Astrocyte (in vitro differentiated cells and primary cell): ENCODE measurements around the gene MCTP2. TPM values are rescaled to one million over a fixed set of nuclear protein-coding genes. Genes with fewer than 3 reads are reported as not detected.
A peak's percentile ranks its signal among the peaks of the same experiment; 100 is the strongest.

ENCODE experiments used
- DNase-seq: peaks from one replicate; pipeline ENCODE4 v3.0.0-alpha.2; 2010; ENCODE audit warnings: low read depth
- FAIRE-seq: peaks from 2 replicates; lab custom pipeline; 2011; peaks lifted over from hg19 to GRCh38; lab: Jason Lieb, UNC
- H2AFZ ChIP-seq: 2 replicates; pipeline ENCODE4 v1.6.0; 2012; ENCODE audit warnings: low read depth, low read length, inconsistent platforms
- H3K27ac ChIP-seq: 2 replicates; pipeline ENCODE4 v1.5.1; 2011; ENCODE audit warnings: low read depth, low read length, inconsistent platforms
- H3K27me3 ChIP-seq: 2 replicates; pipeline ENCODE4 v1.6.0; 2011; ENCODE audit warnings: low read length, inconsistent platforms; ENCODE audit not compliant: insufficient read depth
- H3K36me3 ChIP-seq: 2 replicates; pipeline ENCODE4 v1.5.1; 2011; ENCODE audit warnings: low read length, inconsistent platforms; ENCODE audit not compliant: insufficient read depth
- H3K4me1 ChIP-seq: 2 replicates; pipeline ENCODE4 v1.5.1; 2011; ENCODE audit warnings: low read length, inconsistent platforms; ENCODE audit not compliant: insufficient read depth
- H3K4me2 ChIP-seq: 2 replicates; pipeline ENCODE4 v1.6.0; 2012; ENCODE audit warnings: low read length, inconsistent platforms
- H3K4me3 ChIP-seq: 2 replicates; pipeline ENCODE4 v1.5.1; 2011; ENCODE audit warnings: low read depth, mild to moderate bottlenecking, low read length, inconsistent platforms; ENCODE audit not compliant: insufficient read depth
- H3K79me2 ChIP-seq: 2 replicates; pipeline ENCODE4 v1.6.0; 2012; ENCODE audit warnings: mild to moderate bottlenecking, low read length, inconsistent platforms; ENCODE audit not compliant: insufficient read depth
- H3K9ac ChIP-seq: 2 replicates; pipeline ENCODE4 v1.6.0; 2012; ENCODE audit warnings: mild to moderate bottlenecking, low read length, inconsistent platforms
- H3K9me3 ChIP-seq: 2 replicates; pipeline ENCODE4 v1.5.1; 2012; ENCODE audit warnings: low read depth, mild to moderate bottlenecking, low read length, inconsistent platforms; ENCODE audit not compliant: insufficient read depth
- H4K20me1 ChIP-seq: 2 replicates; pipeline ENCODE4 v1.6.0; 2012; ENCODE audit warnings: low read length, inconsistent platforms; ENCODE audit not compliant: insufficient read depth
- H3K27ac Mint-ChIP-seq: one replicate; pipeline ENCODE4 v1.8.0; 2021; ENCODE audit warnings: mild to moderate bottlenecking, mixed read lengths; ENCODE audit not compliant: unreplicated experiment
- H3K27me3 Mint-ChIP-seq: one replicate; pipeline ENCODE4 v1.8.0; 2021; ENCODE audit warnings: low read depth, mixed read lengths; ENCODE audit not compliant: unreplicated experiment
- H3K36me3 Mint-ChIP-seq: one replicate; pipeline ENCODE4 v1.8.0; 2021; ENCODE audit warnings: low read depth, mixed read lengths; ENCODE audit not compliant: unreplicated experiment
- H3K4me1 Mint-ChIP-seq: one replicate; pipeline ENCODE4 v1.8.0; 2021; ENCODE audit warnings: low read depth, mixed read lengths; ENCODE audit not compliant: unreplicated experiment
- H3K4me3 Mint-ChIP-seq: one replicate; pipeline ENCODE4 v1.8.0; 2021; ENCODE audit warnings: mild to moderate bottlenecking, moderate library complexity, mixed read lengths; ENCODE audit not compliant: unreplicated experiment
- H3K9me3 Mint-ChIP-seq: one replicate; pipeline ENCODE4 v1.8.0; 2021; ENCODE audit warnings: mild to moderate bottlenecking, mixed read lengths; ENCODE audit not compliant: unreplicated experiment
- EZH2 ChIP-seq: IDR thresholded peaks from 2 replicates; pipeline ENCODE4 v1.6.1; 2012; ENCODE audit warnings: mild to moderate bottlenecking, low read length, inconsistent platforms; ENCODE audit not compliant: insufficient read depth
- total RNA-seq: library from RNA; stranded (reverse); gene quantifications from 2 replicates; pipeline ENCODE4 v1.2.1, GENCODE V29; 2021
- TF ChIP-seq, protein P1 (sequence below): IDR thresholded peaks from 2 replicates; pipeline ENCODE4 v1.5.1; 2011; ENCODE audit warnings: low read depth, mild to moderate bottlenecking, inconsistent platforms, low read length, moderate library complexity; ENCODE audit not compliant: insufficient read depth

Gene MCTP2
- total RNA-seq, 1 donor from 2014 or later: 2.6 TPM

GRCh38 chr15:94416820-94417219 is 185.5 kb downstream of the MCTP2 start:
- no peaks in the 10 kb centered on the region for H3K36me3 ChIP-seq

GRCh38 chr15:94417501-94418293 is 186.3 kb downstream of the MCTP2 start:
- H3K9me3 ChIP-seq: no peaks in the 10 kb centered on the region
- H4K20me1 ChIP-seq: no peaks in the 10 kb centered on the region
- H3K27ac Mint-ChIP-seq: no peak overlapping the region
- no peak overlapping the region for H3K4me3 ChIP-seq
- no peak for DNase-seq
- no peak overlapping the region for H3K4me2 ChIP-seq
- no peak for TF ChIP-seq EZH2
- TF ChIP-seq, protein P1, sequence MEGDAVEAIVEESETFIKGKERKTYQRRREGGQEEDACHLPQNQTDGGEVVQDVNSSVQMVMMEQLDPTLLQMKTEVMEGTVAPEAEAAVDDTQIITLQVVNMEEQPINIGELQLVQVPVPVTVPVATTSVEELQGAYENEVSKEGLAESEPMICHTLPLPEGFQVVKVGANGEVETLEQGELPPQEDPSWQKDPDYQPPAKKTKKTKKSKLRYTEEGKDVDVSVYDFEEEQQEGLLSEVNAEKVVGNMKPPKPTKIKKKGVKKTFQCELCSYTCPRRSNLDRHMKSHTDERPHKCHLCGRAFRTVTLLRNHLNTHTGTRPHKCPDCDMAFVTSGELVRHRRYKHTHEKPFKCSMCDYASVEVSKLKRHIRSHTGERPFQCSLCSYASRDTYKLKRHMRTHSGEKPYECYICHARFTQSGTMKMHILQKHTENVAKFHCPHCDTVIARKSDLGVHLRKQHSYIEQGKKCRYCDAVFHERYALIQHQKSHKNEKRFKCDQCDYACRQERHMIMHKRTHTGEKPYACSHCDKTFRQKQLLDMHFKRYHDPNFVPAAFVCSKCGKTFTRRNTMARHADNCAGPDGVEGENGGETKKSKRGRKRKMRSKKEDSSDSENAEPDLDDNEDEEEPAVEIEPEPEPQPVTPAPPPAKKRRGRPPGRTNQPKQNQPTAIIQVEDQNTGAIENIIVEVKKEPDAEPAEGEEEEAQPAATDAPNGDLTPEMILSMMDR: no peak
- H3K4me1 Mint-ChIP-seq: peaks cover 27% of the 10 kb centered on the region
- no peaks in the 10 kb centered on the region for H3K36me3 Mint-ChIP-seq
- H3K4me3 Mint-ChIP-seq: no peak overlapping the region
- no peaks in the 10 kb centered on the region for H3K36me3 ChIP-seq
- H3K27me3 Mint-ChIP-seq: no peaks in the 10 kb centered on the region
- no peak overlapping the region for H3K9ac ChIP-seq
- H3K27ac ChIP-seq: no peak overlapping the region
- H3K4me1 ChIP-seq: no peaks in the 10 kb centered on the region
- FAIRE-seq: no peak
- H3K27me3 ChIP-seq: no peaks in the 10 kb centered on the region
- no peak overlapping the region for H2AFZ ChIP-seq
- peaks cover 6% of the 10 kb centered on the region for H3K9me3 Mint-ChIP-seq
- H3K79me2 ChIP-seq: no peaks in the 10 kb centered on the region

More at GRCh38 chr15:94416820-94417219, 185.5 kb downstream of the MCTP2 start:
- FAIRE-seq (no peak), DNase-seq (no peak)
- Histone ChIP-seq H3K4me2 (no peak overlapping the region), H3K27ac (no peak overlapping the region), H3K4me1 (no peaks in the 10 kb centered on the region), H3K4me3 (no peak overlapping the region), H3K79me2 (no peaks in the 10 kb centered on the region), H3K27me3 (no peaks in the 10 kb centered on the region), H4K20me1 (no peaks in the 10 kb centered on the region), H3K9me3 (no peaks in the 10 kb centered on the region), H2AFZ (no peak overlapping the region), H3K9ac (no peak overlapping the region)
- Mint-ChIP-seq H3K4me3 (no peak overlapping the region), H3K9me3 (peaks cover 6% of the 10 kb centered on the region), H3K4me1 (peaks cover 19% of the 10 kb centered on the region), H3K27me3 (no peaks in the 10 kb centered on the region), H3K27ac (no peak overlapping the region), H3K36me3 (no peaks in the 10 kb centered on the region)
- TF ChIP-seq, protein P1: no peak
- TF ChIP-seq EZH2: no peak

DNA sequence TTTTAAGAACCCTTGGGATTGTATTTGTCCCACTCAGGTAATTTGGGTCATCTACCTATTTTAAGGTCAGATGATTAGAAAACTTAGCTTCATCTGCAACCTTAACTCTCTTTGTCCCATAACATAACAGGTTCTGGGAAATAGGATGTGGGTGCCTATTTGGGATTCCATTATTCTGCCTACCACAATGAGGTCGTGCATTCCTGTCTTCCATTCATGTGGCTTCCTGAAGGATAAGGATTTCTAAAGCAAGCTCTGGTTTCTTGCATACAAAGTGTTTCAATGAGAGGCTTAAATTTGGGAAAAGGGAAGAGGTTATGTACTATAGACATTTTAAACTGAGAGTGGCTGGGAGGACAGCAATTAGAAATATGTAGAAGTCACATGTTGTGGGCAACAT is 190.3 kb downstream of the MCTP2 start:
- H4K20me1 ChIP-seq: no peaks in the 10 kb centered on the region
- no peak overlapping the region for H3K9ac ChIP-seq
- FAIRE-seq (no peak), DNase-seq (no peak)
- no peaks in the 10 kb centered on the region for H3K27me3 Mint-ChIP-seq
- no peaks in the 10 kb centered on the region for H3K36me3 ChIP-seq
- no peaks in the 10 kb centered on the region for H3K4me1 ChIP-seq
- no peaks in the 10 kb centered on the region for H3K36me3 Mint-ChIP-seq
- no peak overlapping the region for H3K4me3 ChIP-seq
- no peak overlapping the region for H3K4me3 Mint-ChIP-seq
- no peaks in the 10 kb centered on the region for H3K79me2 ChIP-seq
- H3K4me1 Mint-ChIP-seq: peaks cover 23% of the 10 kb centered on the region
- no peak overlapping the region for H3K27ac ChIP-seq
- H3K9me3 ChIP-seq: no peaks in the 10 kb centered on the region
- no peaks in the 10 kb centered on the region for H3K27me3 ChIP-seq
- peak overlapping the region; percentile 79 for H3K27ac Mint-ChIP-seq
- peaks cover 6% of the 10 kb centered on the region for H3K9me3 Mint-ChIP-seq
- H3K4me2 ChIP-seq: no peak overlapping the region
- no peak overlapping the region for H2AFZ ChIP-seq
- TF ChIP-seq, protein P1: no peak
- no peak for TF ChIP-seq EZH2
